Natural killer cell (primary cell): ENCODE data around the gene DDX54. TPM values are rescaled to one million over a fixed set of nuclear protein-coding genes. Genes with fewer than 3 reads are reported as not detected.

Experiments used
- ATAC-seq, 3 donors: fragments of 150-1000 bp in 2 of 3; fragments of 200-7000 bp in 1 of 3; cut with Tn5 transposase; 1 replicate in 1 of 3; 2 replicates in 2 of 3; pipeline ENCODE4 v1.10.0; 2021; ENCODE audit warnings: mild to moderate bottlenecking in 2 of 3, moderate library complexity in 2 of 3
- DNase-seq, 2 donors: peaks; one replicate each; pipeline versions ENCODE4 v3.0.0 to v3.0.0-alpha.2; 2013 to 2021; ENCODE audit warnings: mixed read lengths in 1 of 2
- H3K27ac ChIP-seq: one replicate; pipeline ENCODE4 v1.5.1; 2013; ENCODE audit warnings: mild to moderate bottlenecking, low read length
- H3K27me3 ChIP-seq: one replicate; pipeline ENCODE4 v1.6.1; 2013; ENCODE audit warnings: low read length; ENCODE audit not compliant: control insufficient read depth, insufficient read depth
- H3K36me3 ChIP-seq: one replicate; pipeline ENCODE4 v1.6.1; 2013; ENCODE audit warnings: low read length; ENCODE audit not compliant: control insufficient read depth, insufficient read depth
- H3K4me1 ChIP-seq: one replicate; pipeline ENCODE4 v1.6.1; 2013; ENCODE audit warnings: low read length; ENCODE audit not compliant: control insufficient read depth, insufficient read depth
- H3K4me3 ChIP-seq: one replicate; pipeline ENCODE4 v1.5.1; 2013; ENCODE audit warnings: low read length
- H3K9me3 ChIP-seq: one replicate; pipeline ENCODE4 v1.6.1; 2013; ENCODE audit warnings: low read length; ENCODE audit not compliant: control insufficient read depth, insufficient read depth
- H3K27ac Mint-ChIP-seq, 2 donors: one replicate each; pipeline ENCODE4 v1.8.0; 2022; ENCODE audit warnings: mild to moderate bottlenecking in 2 of 2, mixed read lengths in 2 of 2, moderate library complexity in 1 of 2
- H3K27me3 Mint-ChIP-seq, 2 donors: one replicate each; pipeline ENCODE4 v1.8.0; 2022; ENCODE audit warnings: low read depth in 2 of 2, mixed read lengths in 2 of 2
- H3K36me3 Mint-ChIP-seq: one replicate; pipeline ENCODE4 v1.8.0; 2022; ENCODE audit warnings: mixed read lengths
- H3K4me1 Mint-ChIP-seq, 2 donors: one replicate each; pipeline ENCODE4 v1.8.0; 2022; ENCODE audit warnings: mixed read lengths in 2 of 2
- H3K4me3 Mint-ChIP-seq: one replicate; pipeline ENCODE4 v1.8.0; 2022; ENCODE audit warnings: mild to moderate bottlenecking, moderate library complexity, mixed read lengths
- H3K9me3 Mint-ChIP-seq, 2 donors: one replicate each; pipeline ENCODE4 v1.8.0; 2022; ENCODE audit warnings: mixed read lengths in 2 of 2
- CTCF ChIP-seq: fragments of 200-600 bp; IDR thresholded peaks from one replicate; pipeline ENCODE4 v1.8.0; 2022; ENCODE audit warnings: antibody characterized with exemption
- WGBS: methylation state at CpG from one replicate; pipeline ENCODE4 v1.1.7; 2013; ENCODE audit warnings: missing lambda C conversion rate; ENCODE audit not compliant: insufficient coverage; 5-methylcytosine and 5-hydroxymethylcytosine counted together
- intact Hi-C: fragments of 100-400 bp; cut with micrococcal nuclease; formaldehyde crosslinking; loops from one replicate; pipeline ENCODE4 v1.14.2; 2022
- total RNA-seq, 4 donors: library from RNA; stranded (reverse); fragments of 120-200 nt in 1 of 4; gene quantifications; one replicate each; pipeline versions ENCODE4 v1.2.3 to v1.2.4, GENCODE V29; 2013 to 2022

DDX54 gene
- total RNA-seq, 3 donors from 2014 or later (not counting 1 experiment from before 2014, with no cell fraction given): 84.6 to 100 (median 97.1) TPM

GRCh38 chr12:113230315-113231234, 45.3 kb upstream of the DDX54 start:
- Mint-ChIP-seq H3K4me3 (no peak overlapping the region), H3K9me3 (no peaks in the 10 kb centered on the region), H3K4me1 (peaks cover 12 to 19% of the 10 kb centered on the region in 2 donors), H3K36me3 (no peaks in the 10 kb centered on the region), H3K27me3 (no peaks in the 10 kb centered on the region), H3K27ac (no peak overlapping the region)
- ATAC-seq (no peak), DNase-seq (no peak)
- no peaks in the 10 kb centered on the region for H3K9me3 ChIP-seq
- H3K27me3 ChIP-seq: no peaks in the 10 kb centered on the region
- 96% methylated on average over 15 of the region's 15 CpGs for WGBS
- H3K4me1 ChIP-seq: peaks cover 42% of the 10 kb centered on the region
- intact Hi-C loops: loop anchor here (5.0 kb wide), 1 partner anchor 33 kb away; no protein-coding TSS in a partner anchor
- H3K27ac ChIP-seq: no peak overlapping the region
- no peak overlapping the region for H3K4me3 ChIP-seq
- H3K36me3 ChIP-seq: peaks cover 11% of the 10 kb centered on the region
- TF ChIP-seq CTCF: no peak

- no peak overlapping the region for H3K27ac ChIP-seq
- Mint-ChIP-seq H3K27me3 (no peaks in the 10 kb centered on the region), H3K4me1 (peaks cover 10 to 17% of the 10 kb centered on the region in 2 donors), H3K9me3 (no peaks in the 10 kb centered on the region), H3K4me3 (no peak overlapping the region), H3K36me3 (no peaks in the 10 kb centered on the region), H3K27ac (no peak overlapping the region)
- ATAC-seq (no peak), DNase-seq (no peak)
- intact Hi-C loops: no loop called here
- peaks cover 11% of the 10 kb centered on the region for H3K36me3 ChIP-seq
- no peaks in the 10 kb centered on the region for H3K27me3 ChIP-seq
- 92% methylated on average over 5 of the region's 5 CpGs for WGBS
- TF ChIP-seq CTCF: no peak
- no peak overlapping the region for H3K4me3 ChIP-seq
- H3K4me1 ChIP-seq: peaks cover 42% of the 10 kb centered on the region
- no peaks in the 10 kb centered on the region for H3K9me3 ChIP-seq
Measured at GRCh38 chr12:113228394-113229028, 43.2 kb upstream of the DDX54 start.

GRCh38 chr12:113227686-113228391, 42.6 kb upstream of the DDX54 start:
- DNase-seq (no peak), ATAC-seq (no peak)
- Histone ChIP-seq H3K27ac (no peak overlapping the region), H3K4me3 (no peak overlapping the region), H3K27me3 (no peaks in the 10 kb centered on the region), H3K36me3 (peaks cover 11% of the 10 kb centered on the region), H3K4me1 (peaks cover 41% of the 10 kb centered on the region), H3K9me3 (no peaks in the 10 kb centered on the region)
- intact Hi-C loops: no loop called here
- Mint-ChIP-seq H3K27me3 (no peaks in the 10 kb centered on the region), H3K4me1 (peaks cover 8 to 14% of the 10 kb centered on the region in 2 donors), H3K27ac (no peak overlapping the region), H3K4me3 (no peak overlapping the region), H3K36me3 (no peaks in the 10 kb centered on the region), H3K9me3 (no peaks in the 10 kb centered on the region)
- no peak for TF ChIP-seq CTCF
- 90% methylated on average over 5 of the region's 5 CpGs for WGBS
